Adrenal gland (tissue), 12 donors: ENCODE measurements around the gene HDAC4. TPM values are rescaled to one million over a fixed set of nuclear protein-coding genes. Genes with fewer than 3 reads are reported as not detected.

Experiments
- DNase-seq, 7 donors: peaks; one replicate each; pipeline ENCODE4 v3.0.0-alpha.2; 2019 to 2020
- H3K27ac ChIP-seq, 5 donors: fragments of 200-600 bp; sonication (generic) in 4 of 5; 1 replicate in 3 of 5; 2 replicates in 2 of 5; pipeline versions ENCODE4 v1.5.1 to v1.8.0; 2016 to 2020; ENCODE audit warnings: mild to moderate bottlenecking in 1 of 5
- H3K27me3 ChIP-seq: fragments of 200-600 bp; 2 replicates; pipeline ENCODE4 v1.8.0; 2021
- H3K36me3 ChIP-seq, 2 donors: fragments of 200-600 bp; replicated peaks in 1 of 2; 1 replicate in 1 of 2; 2 replicates in 1 of 2; pipeline versions ENCODE4 v1.5.1 to v1.8.0; 2018 to 2022
- H3K4me1 ChIP-seq, 2 donors: fragments of 200-600 bp; replicated peaks in 1 of 2; 1 replicate in 1 of 2; 2 replicates in 1 of 2; pipeline versions ENCODE4 v1.5.1 to v1.8.0; 2018 to 2021
- H3K4me3 ChIP-seq, 4 donors: fragments of 200-600 bp; sonication (generic) in 3 of 4; one replicate each; pipeline ENCODE4 v1.5.1; 2016 to 2018
- H3K9me3 ChIP-seq, 3 donors: fragments of 200-600 bp; sonication (generic) in 1 of 3; replicated peaks in 1 of 3; 1 replicate in 2 of 3; 2 replicates in 1 of 3; pipeline versions ENCODE4 v1.5.1 to v1.8.0; 2016 to 2021
- POLR2A ChIP-seq, 2 donors: fragments of 450-650 bp; IDR thresholded peaks; one replicate each; pipeline ENCODE4 v1.6.1; 2017; ENCODE audit warnings: antibody characterized with exemption in 2 of 2, mild to moderate bottlenecking in 2 of 2, moderate library complexity in 1 of 2
- WGBS, 4 donors: extraction: QIAGEN DNeasy Blood & Tissue Kit in 2 of 4; methylation state at CpG; one replicate each; pipeline versions ENCODE4 v1.1.5 to v1.1.7; 2013 to 2017; 5-methylcytosine and 5-hydroxymethylcytosine counted together
- intact Hi-C, 2 donors: fragments of 100-400 bp; cut with DNase I; formaldehyde crosslinking; loops; one replicate each; pipeline versions ENCODE4 v1.14.1 to v1.15.0; 2022 to 2023
- polyA plus RNA-seq, 3 donors: library from polyadenylated mRNA; stranded (reverse); fragments of 200-250 nt in 2 of 3; fragments of 350-450 nt in 1 of 3; fragmentation: Illumina TruSeq in 1 of 3; extraction: RNeasy Lipid Tissue Mini Kit (QIAGEN cat#74804) in 1 of 3; gene quantifications; one replicate each; pipeline ENCODE4 v1.2.3, GENCODE V29; 2013 to 2014
- total RNA-seq, 9 donors: library from RNA; depleted of rRNA in 4 of 9; stranded (reverse); fragments of >200 nt in 4 of 9; fragments of 120-200 nt in 1 of 9; fragmentation: NEBNext Ultra II Directional in 1 of 9; extraction: Animal tissue kit (Norgen Biotek cat#: 25700) in 1 of 9; gene quantifications; one replicate each; pipeline versions ENCODE4 v1.1.0 to v1.2.4, GENCODE V29; 2013 to 2023
- TF ChIP-seq, protein P1 (sequence below), 6 experiments: fragments of 450-650 bp in 4 of 6; fragments of 200-600 bp in 2 of 6; sonication (generic) in 1 of 6; IDR thresholded peaks; 1 replicate in 5 of 6; 2 replicates in 1 of 6; pipeline versions ENCODE4 v1.5.1 to v1.8.0; 2016 to 2021; ENCODE audit warnings: antibody characterized with exemption in 6 of 6, mild to moderate bottlenecking in 2 of 6, moderate library complexity in 1 of 6
- donor health status: healthy with polysubstance abuse.
- donor health status: Bipolar disorder and iron deficiency.
- donor health status: DM: yes; HTN: yes; CAD: no.
- donor health status: DM: no; HTN: no; CAD: no.
- donor health status: DM: no; HTN: no; CAD: no.
- donor health status: DM: yes; HTN: yes; CAD: no.

The HDAC4 gene
- total and polyA plus RNA-seq, 12 donors: 8.3 to 88.9 (median 28.7) TPM

DNA sequence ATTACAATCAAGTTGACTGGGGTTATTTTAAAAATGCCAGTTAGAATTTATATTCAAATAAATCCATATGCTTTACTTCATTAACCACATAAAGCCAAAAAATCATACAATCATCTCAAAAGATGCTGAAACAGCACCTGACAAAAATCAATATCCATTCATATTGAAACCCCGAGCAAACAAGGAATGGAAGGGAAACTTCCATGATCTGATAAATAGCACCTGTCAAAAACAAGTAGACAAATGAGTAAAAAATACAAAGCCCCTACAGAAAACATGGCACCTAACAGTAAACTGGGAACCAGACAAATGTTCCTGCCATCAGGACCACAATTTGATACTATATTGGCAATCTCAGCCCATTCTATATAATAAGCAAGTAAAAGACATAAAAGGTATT lies 227.5 kb downstream of the HDAC4 start:
- no peak for DNase-seq
- H3K4me1 ChIP-seq: peaks cover 0 to 17% of the 10 kb centered on the region in 2 donors
- H3K36me3 ChIP-seq: peaks cover 0 to 3% of the 10 kb centered on the region in 2 donors
- no peak overlapping the region for H3K4me3 ChIP-seq
- no peaks in the 10 kb centered on the region for H3K27me3 ChIP-seq
- intact Hi-C loops: no loop called here
- TF ChIP-seq, protein P1, sequence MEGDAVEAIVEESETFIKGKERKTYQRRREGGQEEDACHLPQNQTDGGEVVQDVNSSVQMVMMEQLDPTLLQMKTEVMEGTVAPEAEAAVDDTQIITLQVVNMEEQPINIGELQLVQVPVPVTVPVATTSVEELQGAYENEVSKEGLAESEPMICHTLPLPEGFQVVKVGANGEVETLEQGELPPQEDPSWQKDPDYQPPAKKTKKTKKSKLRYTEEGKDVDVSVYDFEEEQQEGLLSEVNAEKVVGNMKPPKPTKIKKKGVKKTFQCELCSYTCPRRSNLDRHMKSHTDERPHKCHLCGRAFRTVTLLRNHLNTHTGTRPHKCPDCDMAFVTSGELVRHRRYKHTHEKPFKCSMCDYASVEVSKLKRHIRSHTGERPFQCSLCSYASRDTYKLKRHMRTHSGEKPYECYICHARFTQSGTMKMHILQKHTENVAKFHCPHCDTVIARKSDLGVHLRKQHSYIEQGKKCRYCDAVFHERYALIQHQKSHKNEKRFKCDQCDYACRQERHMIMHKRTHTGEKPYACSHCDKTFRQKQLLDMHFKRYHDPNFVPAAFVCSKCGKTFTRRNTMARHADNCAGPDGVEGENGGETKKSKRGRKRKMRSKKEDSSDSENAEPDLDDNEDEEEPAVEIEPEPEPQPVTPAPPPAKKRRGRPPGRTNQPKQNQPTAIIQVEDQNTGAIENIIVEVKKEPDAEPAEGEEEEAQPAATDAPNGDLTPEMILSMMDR (IDR thresholded peaks at IDR 0.05): no peak
- no peak for TF ChIP-seq POLR2A (IDR thresholded peaks at IDR 0.05)
- H3K27ac ChIP-seq: no peak overlapping the region
- peaks cover 0 to 17% (median 5%) of the 10 kb centered on the region in 3 donors for H3K9me3 ChIP-seq
- WGBS, 4 donors: 97 to 100% (median 97%) methylated on average over 1 of the region's 1 CpG

DNA sequence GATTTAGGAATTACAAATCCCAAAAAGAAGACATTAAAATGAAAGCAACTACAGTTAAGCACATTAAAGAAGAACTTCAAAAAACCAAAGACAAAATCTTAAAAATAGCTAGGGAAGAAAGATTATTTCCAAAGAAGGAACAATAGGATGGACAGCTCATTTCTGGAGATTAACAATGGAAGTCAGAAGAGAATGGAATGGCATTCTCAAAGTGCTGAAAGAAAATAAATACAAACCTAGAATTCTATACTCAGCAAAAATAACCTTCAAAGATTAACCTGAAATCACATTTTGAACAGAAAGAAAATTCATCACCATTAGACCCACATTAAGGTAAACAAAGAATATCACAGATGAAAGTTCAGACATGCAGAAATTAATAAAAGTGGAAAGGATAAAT lies 229.2 kb downstream of the HDAC4 start:
- Histone ChIP-seq H3K4me3 (no peak overlapping the region), H3K36me3 (peaks cover 0 to 3% of the 10 kb centered on the region in 2 donors), H3K9me3 (peaks cover 0 to 17% (median 5%) of the 10 kb centered on the region in 3 donors), H3K27ac (no peak overlapping the region), H3K27me3 (no peaks in the 10 kb centered on the region), H3K4me1 (peaks cover 0 to 17% of the 10 kb centered on the region in 2 donors)
- intact Hi-C loops: no loop called here
- TF ChIP-seq POLR2A (IDR thresholded peaks at IDR 0.05): no peak
- TF ChIP-seq, protein P1 (IDR thresholded peaks at IDR 0.05): no peak
- no peak for DNase-seq

DNA sequence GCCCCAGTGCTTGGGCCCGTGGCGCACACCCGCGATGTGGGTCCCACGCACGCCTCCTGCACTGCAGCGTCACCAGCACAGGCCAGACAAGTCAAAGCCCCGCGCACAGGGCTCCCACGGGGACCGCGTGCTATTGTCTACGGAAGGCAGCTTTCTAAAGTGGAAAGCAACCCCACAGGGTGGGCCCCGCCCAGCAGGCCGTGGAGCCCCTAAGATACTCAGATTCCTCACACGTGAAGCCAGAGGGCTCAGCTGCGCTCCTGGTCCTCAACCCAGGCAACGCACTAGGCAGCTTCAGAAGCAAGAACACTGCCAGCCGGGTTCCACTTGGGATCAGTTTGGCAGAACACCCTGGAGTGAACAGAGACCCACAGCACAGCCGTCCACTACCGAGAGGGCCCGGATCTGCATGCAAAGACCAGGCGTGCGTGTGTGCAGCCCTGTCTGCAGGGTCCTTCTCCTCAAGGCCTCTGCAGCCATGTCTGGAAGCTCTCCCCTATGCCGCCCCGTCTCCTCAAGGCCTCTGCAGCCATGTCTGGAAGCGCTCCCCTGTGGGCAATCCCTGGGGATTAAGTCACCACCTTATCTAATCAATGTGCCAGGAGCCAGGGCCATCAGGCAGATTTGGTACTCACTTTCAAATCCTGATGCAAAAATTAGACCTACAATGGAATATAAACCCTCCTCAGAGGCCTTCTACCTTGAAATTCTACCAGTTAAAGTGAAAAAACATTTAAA lies 231.3 kb downstream of the HDAC4 start:
- peaks cover 0 to 3% of the 10 kb centered on the region in 2 donors for H3K4me1 ChIP-seq
- no peak for TF ChIP-seq POLR2A (IDR thresholded peaks at IDR 0.05)
- TF ChIP-seq, protein P1 (IDR thresholded peaks at IDR 0.05): no peak
- peaks cover 0 to 17% (median 5%) of the 10 kb centered on the region in 3 donors for H3K9me3 ChIP-seq
- intact Hi-C loops: no loop called here
- DNase-seq: peak; percentile 48 to 76 (median 70)
- H3K36me3 ChIP-seq: no peaks in the 10 kb centered on the region
- WGBS, 4 donors: 80 to 87% (median 82%) methylated on average over 9 to 27 of the region's 27 CpGs
- H3K4me3 ChIP-seq: no peak overlapping the region
- peak overlapping the region in 2 of 5 donors; percentile 32 to 60 for H3K27ac ChIP-seq
- H3K27me3 ChIP-seq: no peaks in the 10 kb centered on the region

DNA sequence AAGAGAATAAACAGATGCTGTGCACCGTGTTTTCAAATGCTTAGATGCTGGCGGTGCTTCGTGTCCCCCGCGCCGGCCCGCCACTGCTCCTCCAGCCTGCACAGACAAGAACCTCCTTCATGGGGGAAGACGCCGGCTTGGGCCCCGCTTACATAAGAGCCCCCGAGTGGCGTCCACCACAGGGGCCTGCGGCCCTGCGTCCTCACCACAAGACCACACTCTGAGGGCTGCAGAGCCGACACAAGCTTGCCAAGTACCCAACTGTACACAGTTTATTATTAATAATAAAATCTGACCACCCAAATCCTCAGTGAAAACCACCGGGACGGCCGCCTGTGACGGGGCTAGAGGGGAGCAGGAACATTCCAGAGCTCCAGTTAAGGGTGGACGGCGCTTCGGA lies 232.2 kb downstream of the HDAC4 start:
- intact Hi-C loops: no loop called here
- Histone ChIP-seq H3K27me3 (no peaks in the 10 kb centered on the region), H3K36me3 (peaks cover 0 to 1% of the 10 kb centered on the region in 2 donors), H3K4me1 (peaks cover 0 to 3% of the 10 kb centered on the region in 2 donors), H3K9me3 (peaks cover 0 to 17% (median 5%) of the 10 kb centered on the region in 3 donors), H3K4me3 (no peak overlapping the region), H3K27ac (no peak overlapping the region)
- TF ChIP-seq, protein P1 (IDR thresholded peaks at IDR 0.05): no peak
- no peak for TF ChIP-seq POLR2A (IDR thresholded peaks at IDR 0.05)
- 93 to 99% (median 98%) methylated on average over 22 of the region's 22 CpGs for WGBS, 4 donors
- peak in 5 of 7 donors; percentile 4 to 50 (median 14) for DNase-seq
